CD14-positive monocyte (primary cell): ENCODE data around the gene NMUR1. TPM values are rescaled to one million over a fixed set of nuclear protein-coding genes. Genes with fewer than 3 reads are reported as not detected.

Source experiments
- DNase-seq, 3 donors: peaks; one replicate each; pipeline ENCODE4 v3.0.0-alpha.2; 2011 to 2022
- H2AFZ ChIP-seq: 2 replicates; pipeline ENCODE4 v1.6.0; 2012; ENCODE audit warnings: mild to moderate bottlenecking, low read depth, low read length, inconsistent platforms; ENCODE audit not compliant: insufficient read depth, poor library complexity, severe bottlenecking
- H3K27ac ChIP-seq, 2 donors: 1 replicate in 1 of 2; 2 replicates in 1 of 2; pipeline ENCODE4 v1.5.1; 2012 to 2013; ENCODE audit warnings: low read length in 2 of 2, control low read depth in 1 of 2, inconsistent platforms in 1 of 2, low read depth in 1 of 2, mild to moderate bottlenecking in 1 of 2
- H3K27me3 ChIP-seq, 2 donors: one replicate each; pipeline versions ENCODE4 v1.6.0 to v1.6.1; 2011 to 2013; ENCODE audit warnings: low read length in 2 of 2; ENCODE audit not compliant: control insufficient read depth in 2 of 2, insufficient read depth in 2 of 2
- H3K36me3 ChIP-seq, 2 donors: replicated peaks in 1 of 2; 1 replicate in 1 of 2; 2 replicates in 1 of 2; pipeline versions ENCODE4 v1.5.1 to v1.6.1; 2012 to 2013; ENCODE audit warnings: low read length in 2 of 2, control low read depth in 1 of 2, inconsistent platforms in 1 of 2, mild to moderate bottlenecking in 1 of 2; ENCODE audit not compliant: insufficient read depth in 2 of 2, control insufficient read depth in 1 of 2
- H3K4me1 ChIP-seq, 2 donors: 1 replicate in 1 of 2; 2 replicates in 1 of 2; pipeline versions ENCODE4 v1.5.1 to v1.6.1; 2012 to 2013; ENCODE audit warnings: low read length in 2 of 2, control low read depth in 1 of 2, inconsistent platforms in 1 of 2, mild to moderate bottlenecking in 1 of 2, moderate library complexity in 1 of 2; ENCODE audit not compliant: insufficient read depth in 2 of 2, control insufficient read depth in 1 of 2
- H3K4me2 ChIP-seq: replicated peaks from 2 replicates; pipeline ENCODE3; 2012; ENCODE audit warnings: low read length, moderate library complexity, mild to moderate bottlenecking; ENCODE audit not compliant: poor library complexity, severe bottlenecking; ENCODE audit errors: extremely low read depth
- H3K4me3 ChIP-seq, 3 experiments: fragments of 200-600 bp in 1 of 3; sonication (generic) in 1 of 3; replicated peaks in 1 of 3; 1 replicate in 2 of 3; 2 replicates in 1 of 3; pipeline ENCODE4 v1.5.1; 2011 to 2013; ENCODE audit warnings: low read length in 3 of 3, mild to moderate bottlenecking in 3 of 3, control low read depth in 2 of 3, low read depth in 2 of 3, inconsistent platforms in 1 of 3, moderate library complexity in 1 of 3
- H3K79me2 ChIP-seq: 2 replicates; pipeline ENCODE4 v1.6.0; 2012; ENCODE audit warnings: mild to moderate bottlenecking, control low read depth, inconsistent platforms, low read length, moderate library complexity; ENCODE audit not compliant: insufficient read depth
- H3K9ac ChIP-seq: 2 replicates; pipeline ENCODE4 v1.6.0; 2017; ENCODE audit warnings: low read length, mild to moderate bottlenecking; ENCODE audit not compliant: insufficient read depth, poor library complexity, severe bottlenecking
- H3K9me3 ChIP-seq, 2 donors: replicated peaks in 1 of 2; 1 replicate in 1 of 2; 2 replicates in 1 of 2; pipeline versions ENCODE4 v1.5.1 to v1.6.1; 2012 to 2013; ENCODE audit warnings: low read length in 2 of 2, control low read depth in 1 of 2; ENCODE audit not compliant: control insufficient read depth in 1 of 2, insufficient read depth in 1 of 2
- H4K20me1 ChIP-seq: 2 replicates; pipeline ENCODE4 v1.6.0; 2012; ENCODE audit warnings: mild to moderate bottlenecking, low read length, control low read depth, moderate library complexity; ENCODE audit not compliant: insufficient read depth
- H3K27ac Mint-ChIP-seq, 7 donors: one replicate each; pipeline ENCODE4 v1.8.0; 2020; ENCODE audit warnings: mild to moderate bottlenecking in 7 of 7, mixed read lengths in 7 of 7, moderate library complexity in 6 of 7, inconsistent platforms in 2 of 7
- H3K27me3 Mint-ChIP-seq, 3 donors: one replicate each; pipeline ENCODE4 v1.8.0; 2021 to 2022; ENCODE audit warnings: low read depth in 3 of 3, mild to moderate bottlenecking in 3 of 3, mixed read lengths in 3 of 3, moderate library complexity in 3 of 3, inconsistent platforms in 1 of 3
- H3K36me3 Mint-ChIP-seq, 2 donors: one replicate each; pipeline ENCODE4 v1.8.0; 2020; ENCODE audit warnings: mixed read lengths in 2 of 2, inconsistent platforms in 1 of 2, mild to moderate bottlenecking in 1 of 2
- H3K4me1 Mint-ChIP-seq: one replicate; pipeline ENCODE4 v1.8.0; 2020; ENCODE audit warnings: mild to moderate bottlenecking, mixed read lengths
- H3K4me3 Mint-ChIP-seq, 2 donors: one replicate each; pipeline ENCODE4 v1.8.0; 2020; ENCODE audit warnings: mild to moderate bottlenecking in 2 of 2, mixed read lengths in 2 of 2, moderate library complexity in 1 of 2
- H3K9me3 Mint-ChIP-seq, 7 donors: one replicate each; pipeline ENCODE4 v1.8.0; 2020 to 2022; ENCODE audit warnings: mixed read lengths in 7 of 7, mild to moderate bottlenecking in 6 of 7, moderate library complexity in 6 of 7, inconsistent platforms in 2 of 7
- CTCF ChIP-seq: fragments of 200-600 bp; IDR thresholded peaks from one replicate; pipeline ENCODE4 v1.8.0; 2022; ENCODE audit warnings: antibody characterized with exemption, mild to moderate bottlenecking
- WGBS: methylation state at CpG from one replicate; pipeline ENCODE4 v1.1.5; 2013; ENCODE audit warnings: missing lambda C conversion rate; ENCODE audit not compliant: insufficient coverage; 5-methylcytosine and 5-hydroxymethylcytosine counted together
- intact Hi-C, 2 donors: fragments of 100-400 bp; cut with micrococcal nuclease; formaldehyde crosslinking; loops; one replicate each; pipeline versions ENCODE4 v1.15.0 to v1.15.1; 2023
- polyA plus RNA-seq, 3 donors: library from polyadenylated mRNA; depleted of rRNA in 1 of 3; unstranded in 2 of 3; stranded (reverse) in 1 of 3; fragments of 300-500 nt in 2 of 3; fragments of >200 nt in 1 of 3; fragmentation: Illumina TruSeq in 2 of 3; gene quantifications; 1 replicate in 2 of 3; 2 replicates in 1 of 3; pipeline ENCODE4 v1.2.3, GENCODE V29; 2012 to 2021

NMUR1 gene
- polyA plus RNA-seq, 3 donors, result not detected

GRCh38 chr2:231518771-231519170 lies 11.5 kb downstream of the NMUR1 start:
- Histone ChIP-seq H4K20me1 (no peaks in the 10 kb centered on the region), H3K4me1 (peaks cover 17 to 18% of the 10 kb centered on the region in 2 donors), H3K9me3 (no peaks in the 10 kb centered on the region), H3K9ac (no peak overlapping the region), H3K79me2 (no peaks in the 10 kb centered on the region), H3K27ac (no peak overlapping the region), H3K27me3 (peaks cover 0 to 12% of the 10 kb centered on the region in 2 donors), H2AFZ (no peak overlapping the region), H3K4me3 (no peak overlapping the region), H3K4me2 (no peak overlapping the region), H3K36me3 (no peaks in the 10 kb centered on the region)
- peaks cover 1 to 28% (median 19%) of the 10 kb centered on the region in 3 donors for H3K27me3 Mint-ChIP-seq
- WGBS, result 86% methylated on average over 2 of the region's 5 CpGs
- no peak overlapping the region for H3K27ac Mint-ChIP-seq
- no peak overlapping the region for H3K4me3 Mint-ChIP-seq
- H3K36me3 Mint-ChIP-seq, result peaks cover 0 to 2% of the 10 kb centered on the region in 2 donors
- H3K9me3 Mint-ChIP-seq, result peaks cover 0 to 3% (median 0%) of the 10 kb centered on the region in 7 donors
- intact Hi-C loops, result loop anchor here in 1 of 2 donors (10.0 kb wide), 2 partner anchors 196 to 1176 kb away; partner anchors contain the start of gene GIGYF2
- TF ChIP-seq CTCF, result no peak
- H3K4me1 Mint-ChIP-seq, result peaks cover 28% of the 10 kb centered on the region
- no peak for DNase-seq

- H3K9ac ChIP-seq, result no peak overlapping the region
- no peak for TF ChIP-seq CTCF
- Mint-ChIP-seq H3K4me1 (peaks cover 12% of the 10 kb centered on the region), H3K27me3 (peaks cover 1 to 11% (median 8%) of the 10 kb centered on the region in 3 donors), H3K9me3 (peaks cover 0 to 3% (median 0%) of the 10 kb centered on the region in 7 donors), H3K4me3 (no peak overlapping the region), H3K36me3 (no peaks in the 10 kb centered on the region), H3K27ac (no peak overlapping the region)
- no peaks in the 10 kb centered on the region for H3K36me3 ChIP-seq
- H3K9me3 ChIP-seq, result no peaks in the 10 kb centered on the region
- H3K4me3 ChIP-seq, result no peak overlapping the region
- no peaks in the 10 kb centered on the region for H3K79me2 ChIP-seq
- H3K27ac ChIP-seq, result no peak overlapping the region
- H3K27me3 ChIP-seq, result peaks cover 0 to 6% of the 10 kb centered on the region in 2 donors
- no peaks in the 10 kb centered on the region for H4K20me1 ChIP-seq
- no peak overlapping the region for H3K4me2 ChIP-seq
- no peak for DNase-seq
- intact Hi-C loops, result loop anchor here in 1 of 2 donors (10.0 kb wide), 2 partner anchors 199 to 1179 kb away; partner anchors contain the start of gene GIGYF2
- WGBS, result 70% methylated on average over 2 of the region's 4 CpGs
- peak overlapping the region; percentile 89 for H2AFZ ChIP-seq
- peaks cover 6 to 11% of the 10 kb centered on the region in 2 donors for H3K4me1 ChIP-seq
Measured at GRCh38 chr2:231515603-231516002, 14.6 kb downstream of the NMUR1 start.
